Stimulated activated CD4-positive, alpha-beta T cell treated with anti-CD3 and anti-CD28 coated beads, Interleukin-2, amount 100 ng/mL, for 48 hours (primary cell): ENCODE results near the gene GRIA1.

Source experiments
- DNase-seq, 2 donors: peaks; one replicate each; pipeline ENCODE4 v3.0.0-alpha.2; 2020

GRIA1 gene

GRCh38 chr5:153745778-153746395 is 255.4 kb downstream of the GRIA1 start:
- no peak for DNase-seq

DNA sequence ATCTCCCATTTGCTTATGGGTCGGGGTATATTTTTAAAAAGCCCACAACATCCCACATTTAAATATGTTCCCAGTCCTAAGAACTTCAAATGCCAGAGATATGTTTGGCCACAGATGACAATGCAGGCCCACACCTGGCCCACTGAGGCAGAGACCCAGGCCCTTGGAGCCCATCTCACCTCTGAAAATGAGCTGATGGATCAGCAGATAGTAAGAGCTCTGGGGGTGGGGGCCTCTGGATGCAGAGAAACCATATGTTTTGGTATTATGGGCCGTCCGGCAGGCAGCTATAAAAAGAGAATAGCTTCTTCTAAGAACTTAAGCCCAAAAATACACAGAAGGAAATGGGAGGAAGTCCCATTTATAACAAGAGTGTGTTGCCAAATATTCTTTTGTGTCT is 256.0 kb downstream of the GRIA1 start:
- no peak for DNase-seq

GRCh38 chr5:153748823-153749222 is 258.4 kb downstream of the GRIA1 start:
- DNase-seq, result no peak

- DNase-seq, result no peak
Observed at GRCh38 chr5:153749960-153750359, 259.5 kb downstream of the GRIA1 start.

- no peak for DNase-seq
Observed at GRCh38 chr5:153751251-153751650, 260.8 kb downstream of the GRIA1 start.

DNA sequence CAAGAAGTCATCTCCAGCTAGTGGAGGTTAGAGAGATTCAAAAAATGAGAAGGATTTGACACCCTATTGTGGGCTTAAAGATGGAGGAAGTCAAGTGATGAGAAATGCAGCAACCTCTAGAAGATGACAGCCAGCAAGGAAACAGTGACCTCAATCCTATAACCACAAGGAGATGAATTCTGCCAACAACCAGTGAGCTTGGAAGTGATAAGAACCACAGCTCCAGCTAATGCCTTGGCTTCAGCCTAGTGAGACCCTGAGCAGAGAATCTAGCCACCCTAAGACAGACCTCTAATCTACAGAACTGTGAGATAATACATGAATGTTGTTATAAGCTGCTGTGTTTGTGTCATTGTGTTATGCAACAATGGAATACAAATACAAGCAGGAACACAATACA is 262.4 kb downstream of the GRIA1 start:
- no peak for DNase-seq

DNA sequence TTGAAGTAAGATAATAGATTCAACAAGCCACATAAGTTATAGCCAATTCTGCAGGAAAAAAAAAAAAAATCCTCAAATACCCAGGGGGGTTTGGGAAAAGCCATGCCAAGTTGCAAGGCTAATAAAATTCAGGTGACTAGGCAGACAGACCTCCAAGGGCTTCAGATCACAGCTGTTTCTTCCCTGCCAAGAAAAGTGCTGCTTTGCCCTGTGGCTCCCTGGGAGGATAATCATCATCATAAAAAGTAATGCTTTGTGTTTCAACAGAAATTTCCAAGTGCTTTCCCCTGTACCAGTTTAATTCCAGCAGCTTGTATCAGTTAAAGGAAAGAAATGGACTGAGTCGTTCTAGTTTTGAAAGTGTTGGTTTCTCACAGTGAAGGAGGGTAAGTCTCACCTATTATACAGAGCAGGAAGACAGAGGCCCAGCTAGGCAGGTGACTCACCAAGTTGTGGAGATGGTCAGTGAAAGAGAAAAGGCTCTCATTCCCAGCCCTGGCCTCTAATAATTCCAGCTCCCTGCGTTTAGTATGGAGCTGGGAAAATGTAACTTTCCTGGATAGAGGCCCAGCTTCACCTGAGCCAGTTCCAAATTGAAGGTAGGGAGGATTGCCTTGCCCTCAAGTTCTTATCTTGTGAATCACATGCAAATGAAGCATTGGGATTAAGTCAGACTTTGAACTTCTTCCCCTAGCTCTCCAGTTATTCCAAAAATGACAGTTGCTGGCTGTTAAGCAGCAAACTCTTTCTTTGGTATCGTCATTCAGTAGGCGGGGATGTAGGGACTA is 263.4 kb downstream of the GRIA1 start:
- no peak for DNase-seq

DNA sequence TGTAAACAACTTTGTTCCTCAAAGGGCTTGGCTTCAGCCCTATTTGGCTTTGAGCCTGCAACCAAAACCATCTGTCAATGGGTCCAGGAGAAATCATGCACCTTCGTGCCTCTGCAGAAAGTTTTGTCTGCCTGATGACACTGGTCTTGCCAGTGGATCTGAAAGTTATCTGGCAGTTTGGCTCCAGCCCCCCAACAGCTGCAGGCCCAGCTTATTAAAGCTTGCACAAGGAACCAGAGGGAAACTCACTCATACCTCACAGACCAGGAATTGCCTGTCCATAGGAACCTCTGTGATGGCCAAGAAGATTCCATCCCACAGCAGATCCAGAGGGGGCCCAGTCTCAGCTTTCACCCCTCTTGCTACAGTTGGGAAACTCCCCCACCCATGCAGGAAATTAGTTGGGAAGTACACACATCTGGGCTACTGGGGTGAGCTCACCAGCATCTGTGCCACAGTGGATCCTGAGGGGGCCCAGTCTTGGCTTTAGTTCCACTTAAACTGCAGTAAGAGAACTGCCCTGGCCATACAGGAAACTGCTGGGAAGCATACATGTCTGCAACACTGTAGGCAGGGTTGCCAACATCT is 265.5 kb downstream of the GRIA1 start:
- DNase-seq, result no peak

GRCh38 chr5:153756540-153756939 is 266.1 kb downstream of the GRIA1 start:
- no peak for DNase-seq

DNA sequence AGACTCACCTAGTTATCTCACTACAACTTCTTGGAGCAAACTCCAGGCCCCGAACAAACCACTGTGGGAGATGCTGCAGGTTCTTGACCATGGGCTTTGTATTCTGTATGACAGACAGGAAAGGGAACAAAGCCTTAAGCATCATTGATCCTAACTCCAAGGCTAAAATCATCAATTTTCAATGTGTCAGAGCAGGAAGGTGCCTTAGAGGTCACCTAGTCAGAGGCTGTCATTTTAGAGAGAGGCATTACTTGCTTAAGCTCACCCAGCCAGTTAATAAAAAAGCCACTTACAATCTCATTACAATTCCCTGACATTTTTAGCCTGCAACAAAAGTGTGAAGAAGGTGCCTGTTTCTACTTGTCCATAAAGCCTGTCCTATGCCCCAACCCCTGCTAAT is 275.5 kb downstream of the GRIA1 start:
- no peak for DNase-seq

- DNase-seq, result no peak
Observed at GRCh38 chr5:153767221-153768188, 277.0 kb downstream of the GRIA1 start.

DNA sequence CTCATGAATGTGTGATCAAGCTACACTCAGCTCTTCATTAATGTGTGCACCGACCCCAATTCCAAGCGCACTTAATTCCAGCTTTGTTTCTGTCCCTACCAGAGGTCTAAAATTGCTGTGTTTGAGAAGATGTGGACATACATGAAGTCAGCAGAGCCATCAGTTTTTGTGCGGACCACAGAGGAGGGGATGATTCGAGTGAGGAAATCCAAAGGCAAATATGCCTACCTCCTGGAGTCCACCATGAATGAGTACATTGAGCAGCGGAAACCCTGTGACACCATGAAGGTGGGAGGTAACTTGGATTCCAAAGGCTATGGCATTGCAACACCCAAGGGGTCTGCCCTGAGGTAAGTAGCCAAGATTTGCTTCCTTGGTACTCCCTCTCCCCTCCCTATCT is 279.6 kb downstream of the GRIA1 start:
- no peak for DNase-seq

- DNase-seq, result no peak
Observed at GRCh38 chr5:153774686-153775085, 284.2 kb downstream of the GRIA1 start.

GRCh38 chr5:153775923-153776322 is 285.5 kb downstream of the GRIA1 start:
- no peak for DNase-seq

DNA sequence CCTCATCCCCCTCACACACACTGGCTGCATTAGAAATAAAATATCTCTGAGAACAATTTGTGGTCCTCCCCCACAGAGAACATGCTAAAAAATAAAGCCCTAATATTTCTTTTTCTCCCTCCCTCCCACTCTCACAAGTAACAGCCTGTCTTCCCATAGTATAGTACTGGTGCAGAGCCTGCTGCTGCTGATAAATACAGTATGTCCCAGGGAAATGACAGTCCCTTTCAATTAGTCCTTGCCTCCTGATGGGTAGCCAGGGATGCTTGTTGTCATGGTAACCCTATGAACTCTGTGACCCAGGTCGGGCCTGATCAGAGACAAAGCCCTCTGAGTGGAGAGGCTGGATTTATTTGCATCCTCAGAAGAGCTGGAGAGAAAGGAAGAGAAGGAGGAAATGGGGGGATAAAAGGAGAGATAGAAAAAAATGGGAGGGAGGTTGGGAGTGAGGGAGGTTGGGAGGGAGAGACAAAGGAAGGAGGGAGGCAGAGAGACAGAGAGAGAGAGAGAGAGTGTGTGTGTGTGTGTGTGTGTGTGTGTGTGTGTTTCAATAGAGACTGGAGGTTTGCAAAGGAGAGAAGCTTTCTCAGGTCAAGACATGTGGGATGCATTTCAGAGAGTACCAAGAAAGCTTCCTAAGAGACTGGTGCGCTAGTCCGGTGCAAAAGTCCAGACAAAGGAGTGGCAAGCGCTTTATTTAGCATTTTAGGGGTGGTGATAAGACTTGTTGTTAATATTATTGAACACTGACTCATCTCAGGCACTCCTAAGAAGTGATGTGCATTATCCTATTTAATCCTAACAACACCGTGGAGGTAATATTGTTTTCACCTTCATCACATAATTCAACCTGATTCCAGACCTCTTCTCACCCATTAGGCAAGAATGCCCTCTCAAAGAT is 287.5 kb downstream of the GRIA1 start:
- no peak for DNase-seq

DNA sequence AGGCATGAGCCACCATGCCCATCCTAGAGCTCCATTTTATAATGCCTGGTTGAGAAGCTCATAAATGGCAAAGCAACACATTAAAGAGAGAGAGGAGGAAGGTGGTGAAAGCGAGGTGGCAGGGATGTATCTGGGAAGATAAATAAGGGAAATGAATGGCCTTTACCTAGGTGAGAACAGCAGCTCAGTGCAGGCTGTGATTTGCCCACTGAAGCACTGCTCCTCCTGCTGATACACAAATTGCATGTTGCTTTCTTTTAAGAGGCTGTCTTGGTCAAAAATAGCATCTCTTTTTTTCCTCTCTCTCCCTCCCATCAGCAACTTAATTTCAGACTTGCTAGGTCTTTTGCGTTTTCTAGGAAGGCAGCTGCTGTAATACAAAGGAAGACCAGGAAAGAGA is 289.4 kb downstream of the GRIA1 start:
- DNase-seq, result no peak

DNA sequence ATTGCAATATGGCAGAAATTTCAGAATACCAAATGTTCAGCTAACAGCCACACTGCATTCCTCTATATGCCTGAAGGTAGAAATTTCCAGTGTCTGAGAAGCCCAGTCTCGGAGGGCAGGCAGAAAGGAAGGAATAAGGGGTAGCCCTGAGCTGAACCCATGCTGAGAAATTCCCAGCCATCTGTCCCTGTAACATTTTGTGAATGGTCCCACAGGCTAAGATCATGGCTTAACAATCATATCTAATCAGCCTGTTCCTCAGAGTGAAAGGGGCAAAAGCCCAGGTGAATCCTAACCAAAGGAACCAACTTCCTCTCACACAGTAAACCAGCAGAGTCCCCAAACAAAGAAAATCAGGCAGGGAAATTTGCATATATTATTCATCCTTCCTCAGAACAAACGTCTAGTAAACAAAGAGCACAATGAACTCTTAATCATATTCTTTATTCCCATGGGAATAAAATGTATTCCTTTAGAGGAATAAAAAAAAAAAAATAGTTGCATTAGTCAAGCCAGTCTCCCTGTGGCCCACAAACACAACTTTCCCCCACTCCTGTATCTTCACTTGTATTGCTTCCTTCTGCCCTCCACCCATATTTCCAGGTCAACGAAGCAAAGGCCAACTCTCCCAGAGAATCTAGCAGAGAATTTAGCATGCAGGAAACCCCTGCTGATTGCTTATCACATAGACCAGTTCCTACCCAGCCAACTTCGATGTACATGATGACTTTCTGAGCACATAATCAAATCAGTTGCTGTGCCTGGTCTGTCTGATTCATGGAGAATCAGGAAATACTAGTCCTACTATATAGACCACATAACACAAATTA is 290.6 kb downstream of the GRIA1 start:
- DNase-seq, result no peak

DNA sequence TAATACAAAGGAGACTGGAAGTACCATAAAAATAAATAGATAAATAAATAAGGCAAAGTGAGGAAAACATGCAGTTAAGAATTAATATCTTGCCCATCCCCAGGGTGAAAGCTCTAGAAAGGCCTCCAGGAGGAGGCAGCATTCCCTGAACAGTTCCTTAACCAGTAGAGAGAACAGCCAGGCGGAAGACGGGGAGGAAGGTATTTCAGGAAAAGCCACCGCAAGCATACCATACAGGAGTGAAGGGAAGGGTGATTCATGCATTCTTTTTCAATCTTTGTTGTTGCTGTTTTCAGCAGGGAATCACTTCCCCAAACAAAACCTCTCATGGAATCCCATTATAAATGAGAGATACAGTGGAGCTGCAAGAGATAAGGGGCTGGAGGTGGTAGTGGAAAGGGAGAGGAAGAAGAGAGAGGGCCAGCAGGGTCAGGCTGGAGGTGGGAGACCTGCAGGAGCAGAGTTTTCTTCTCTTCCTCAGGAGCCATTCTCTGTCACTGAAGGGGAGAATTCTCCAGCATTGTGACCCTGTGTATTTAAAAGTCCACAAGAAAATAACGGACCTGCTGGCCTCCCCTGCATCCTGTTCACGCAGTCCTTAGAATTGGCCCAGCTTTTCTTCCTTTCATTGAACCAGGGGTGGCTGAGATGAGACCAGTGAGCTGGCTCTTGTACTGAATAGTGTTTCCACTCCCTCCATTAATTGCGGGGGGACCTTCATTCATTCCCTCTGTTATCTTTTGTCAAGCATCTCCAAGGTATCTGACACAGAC is 292.3 kb downstream of the GRIA1 start:
- no peak for DNase-seq

DNA sequence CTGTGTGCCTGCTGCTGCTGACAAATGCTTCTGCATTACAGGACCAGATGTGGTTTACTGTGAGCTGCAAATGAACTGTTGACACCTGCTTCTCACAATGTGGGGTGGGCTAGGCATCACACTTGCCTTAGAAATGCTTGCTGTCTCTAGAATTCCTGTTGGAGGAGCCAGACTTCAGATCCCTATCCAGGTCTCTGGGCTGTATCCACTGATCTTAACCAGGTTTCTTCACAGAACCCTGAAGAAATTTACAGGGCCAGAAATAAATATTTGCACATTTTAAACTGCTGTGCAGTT is 292.8 kb downstream of the GRIA1 start:
- DNase-seq, result no peak

DNA sequence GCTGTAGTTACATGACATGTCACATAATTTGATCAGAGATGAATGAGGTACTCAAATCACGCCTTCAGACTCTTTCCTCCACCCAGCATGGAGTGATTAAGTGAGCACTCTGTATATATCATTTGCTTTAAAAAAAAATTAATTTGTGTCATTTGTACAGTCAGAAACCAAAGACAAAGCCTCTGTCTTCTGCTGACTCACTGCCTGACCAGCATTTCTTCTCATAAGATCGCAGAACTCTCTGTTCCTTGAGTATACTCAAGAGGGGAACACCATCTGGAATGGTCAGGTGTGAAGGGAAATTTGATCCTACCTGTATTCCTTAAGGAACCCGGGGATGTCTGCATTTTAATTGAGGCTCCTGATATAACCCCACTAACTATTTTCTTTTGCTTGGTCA is 293.8 kb downstream of the GRIA1 start:
- DNase-seq, result no peak

DNA sequence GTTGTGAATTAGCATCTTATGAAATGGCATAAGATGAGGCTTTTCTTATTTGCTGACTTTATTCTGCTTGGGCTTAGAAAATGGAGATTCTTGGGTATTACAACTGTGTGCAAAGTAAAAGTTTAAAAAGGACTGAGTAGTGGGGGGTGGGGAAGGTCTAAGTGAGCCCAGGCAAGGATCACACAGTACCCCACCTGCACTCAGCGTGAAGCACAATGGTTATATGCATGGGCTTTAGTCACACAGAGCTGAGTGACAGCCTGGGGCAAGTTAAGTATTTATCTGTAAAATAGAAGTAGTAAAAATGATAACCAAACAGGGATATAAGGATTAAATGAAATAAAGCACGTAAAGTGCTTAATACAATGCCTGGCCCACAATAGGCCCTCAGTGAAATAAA is 300.9 kb downstream of the GRIA1 start:
- DNase-seq, result no peak
